ENCODE measurements around the gene TANC2. TPM values are rescaled to one million over a fixed set of nuclear protein-coding genes. Genes with fewer than 3 reads are reported as not detected.
A peak's percentile ranks its signal among the peaks of the same experiment; 100 is the strongest.

TANC2 gene
- total and polyA plus RNA-seq, 9 of the 15 experiments (the other 6 are each of a cell fraction or from before 2014, with no cell fraction given) = 0.46 to 7.8 (median 4.5) TPM

DNA sequence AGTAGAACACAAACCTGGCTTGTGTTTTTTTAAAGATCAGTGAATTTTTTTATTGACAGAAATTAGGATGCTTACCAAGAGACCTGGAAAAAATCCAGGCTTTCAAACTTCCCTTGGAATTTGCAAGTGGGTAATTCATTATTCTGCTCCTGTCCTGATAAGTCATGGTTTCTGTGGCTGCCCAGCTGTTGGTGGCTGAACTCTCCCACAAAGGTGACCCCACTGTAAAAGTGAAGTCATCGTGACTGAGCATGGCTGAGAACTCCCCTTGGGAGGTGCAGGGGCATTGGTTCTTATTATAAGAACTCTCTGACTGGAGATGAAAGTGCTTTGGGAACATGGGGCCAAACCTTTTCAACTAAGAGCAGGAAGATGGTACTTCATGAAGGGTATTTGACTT lies 46.6 kb upstream of the TANC2 start (continued):
- TF ChIP-seq SMARCA5 (IDR thresholded peaks at IDR 0.05) (no peak), HNRNPLL (IDR thresholded peaks at IDR 0.05; ENCODE audit: low read depth, low read length, poor library complexity, severe bottlenecking) (no peak), TCFL5 (CRISPR knock-in tag; conservative IDR thresholded peaks at IDR 0.05) (no peak), NFE2 (IDR thresholded peaks at IDR 0.05; ENCODE audit: low read depth) (peak; percentile 92), RCOR1 (IDR thresholded peaks at IDR 0.05; ENCODE audit: borderline replicate concordance in 1 of 2, low read depth in 2 of 2, low read length in 2 of 2) (0 out of 4 replicates have a peak, but pooled peaks of 1 of the 2 experiments have one; percentile 31), FOXA1 (IDR thresholded peaks at IDR 0.05; ENCODE audit: borderline replicate concordance) (no peak), POLR2AphosphoS5 (IDR thresholded peaks at IDR 0.05; ENCODE audit: control insufficient read depth, insufficient read depth, low read depth, low read length) (0 out of 2 replicates have a peak, but pooled peaks have one; percentile 38), NR2C2 (CRISPR knock-in tag; IDR thresholded peaks at IDR 0.05) (no peak), NR2C2 (tag; IDR thresholded peaks at IDR 0.05) (peak; percentile 51), NCOR1 (IDR thresholded peaks at IDR 0.05) (peak; percentile 36; the same call in 1 of the 2 replicates), PML (IDR thresholded peaks at IDR 0.05; ENCODE audit: low read length) (0 out of 2 replicates have a peak, but pooled peaks have one; percentile 34), JUND (IDR thresholded peaks at IDR 0.05; ENCODE audit: borderline replicate concordance, low read depth, low read length) (peak; percentile 64; the same call in 1 of the 2 replicates), JUND (tag; IDR thresholded peaks at IDR 0.05; ENCODE audit: borderline replicate concordance, low read depth, low read length) (peak; percentile 44; the same call in 1 of the 3 replicates), MTA2 (IDR thresholded peaks at IDR 0.05; ENCODE audit: low read depth) (peak; percentile 40; the same call in 1 of the 2 replicates), NR2C1 (IDR thresholded peaks at IDR 0.05) (no peak), NR2C1 (tag; IDR thresholded peaks at IDR 0.05) (peak; percentile 53; the same call in 1 of the 2 replicates), DIDO1 (tag; IDR thresholded peaks at IDR 0.05; ENCODE audit: low read depth) (no peak), CREBBP (IDR thresholded peaks at IDR 0.05; ENCODE audit: low read depth, low read length) (no peak), SMARCE1 (IDR thresholded peaks at IDR 0.05) (peak; percentile 37; the same call in 1 of the 2 replicates), HOXB6 (CRISPR knock-in tag; IDR thresholded peaks at IDR 0.05; ENCODE audit: borderline replicate concordance) (no peak), FOSL1 (tag; conservative IDR thresholded peaks at IDR 0.05) (peak; percentile 32; the same call in 1 of the 2 replicates), MCM2 (IDR thresholded peaks at IDR 0.05; ENCODE audit: low read depth) (no peak), SMARCA4 (IDR thresholded peaks at IDR 0.05) (peak; percentile 63)
- TF ChIP-seq, protein P1, sequence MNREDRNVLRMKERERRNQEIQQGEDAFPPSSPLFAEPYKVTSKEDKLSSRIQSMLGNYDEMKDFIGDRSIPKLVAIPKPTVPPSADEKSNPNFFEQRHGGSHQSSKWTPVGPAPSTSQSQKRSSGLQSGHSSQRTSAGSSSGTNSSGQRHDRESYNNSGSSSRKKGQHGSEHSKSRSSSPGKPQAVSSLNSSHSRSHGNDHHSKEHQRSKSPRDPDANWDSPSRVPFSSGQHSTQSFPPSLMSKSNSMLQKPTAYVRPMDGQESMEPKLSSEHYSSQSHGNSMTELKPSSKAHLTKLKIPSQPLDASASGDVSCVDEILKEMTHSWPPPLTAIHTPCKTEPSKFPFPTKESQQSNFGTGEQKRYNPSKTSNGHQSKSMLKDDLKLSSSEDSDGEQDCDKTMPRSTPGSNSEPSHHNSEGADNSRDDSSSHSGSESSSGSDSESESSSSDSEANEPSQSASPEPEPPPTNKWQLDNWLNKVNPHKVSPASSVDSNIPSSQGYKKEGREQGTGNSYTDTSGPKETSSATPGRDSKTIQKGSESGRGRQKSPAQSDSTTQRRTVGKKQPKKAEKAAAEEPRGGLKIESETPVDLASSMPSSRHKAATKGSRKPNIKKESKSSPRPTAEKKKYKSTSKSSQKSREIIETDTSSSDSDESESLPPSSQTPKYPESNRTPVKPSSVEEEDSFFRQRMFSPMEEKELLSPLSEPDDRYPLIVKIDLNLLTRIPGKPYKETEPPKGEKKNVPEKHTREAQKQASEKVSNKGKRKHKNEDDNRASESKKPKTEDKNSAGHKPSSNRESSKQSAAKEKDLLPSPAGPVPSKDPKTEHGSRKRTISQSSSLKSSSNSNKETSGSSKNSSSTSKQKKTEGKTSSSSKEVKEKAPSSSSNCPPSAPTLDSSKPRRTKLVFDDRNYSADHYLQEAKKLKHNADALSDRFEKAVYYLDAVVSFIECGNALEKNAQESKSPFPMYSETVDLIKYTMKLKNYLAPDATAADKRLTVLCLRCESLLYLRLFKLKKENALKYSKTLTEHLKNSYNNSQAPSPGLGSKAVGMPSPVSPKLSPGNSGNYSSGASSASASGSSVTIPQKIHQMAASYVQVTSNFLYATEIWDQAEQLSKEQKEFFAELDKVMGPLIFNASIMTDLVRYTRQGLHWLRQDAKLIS (CRISPR knock-in tag; IDR thresholded peaks at IDR 0.05) = no peak
- TF ChIP-seq, protein P2, sequence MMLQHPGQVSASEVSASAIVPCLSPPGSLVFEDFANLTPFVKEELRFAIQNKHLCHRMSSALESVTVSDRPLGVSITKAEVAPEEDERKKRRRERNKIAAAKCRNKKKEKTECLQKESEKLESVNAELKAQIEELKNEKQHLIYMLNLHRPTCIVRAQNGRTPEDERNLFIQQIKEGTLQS (IDR thresholded peaks at IDR 0.05) = peak; percentile 65
- TF ChIP-seq, protein P2 (CRISPR knock-in tag; conservative IDR thresholded peaks at IDR 0.05) = no peak
